WTC11 (cell line): ENCODE results near the gene GJA10. TPM values are rescaled to one million over a fixed set of nuclear protein-coding genes. Genes with fewer than 3 reads are reported as not detected.
"Not testable (repeated sequence)": the region's sequence is repeated elsewhere in the genome, so short reads cannot be mapped to it uniquely, and the experiment has no call there.

Experiments used
- ATAC-seq: fragments of 200-7000 bp; cut with Tn5 transposase; 2 replicates; pipeline ENCODE4 v1.10.0; 2021; ENCODE audit warnings: mild to moderate bottlenecking, moderate library complexity
- CTCF ChIA-PET: fragments of 300-600 bp; sonication (Branson Sonifier 250); formaldehyde crosslinking; loops from one replicate; lab custom pipeline; 2021; ENCODE audit warnings: antibody characterized with exemption; lab: Charles Lee
- POLR2A ChIA-PET: fragments of 350-600 bp; sonication (Branson Sonifier 250); formaldehyde crosslinking; loops from one replicate; lab custom pipeline; 2021; ENCODE audit warnings: antibody characterized with exemption; lab: Charles Lee
- DNase-seq: peaks from one replicate; pipeline ENCODE4 v3.0.0; 2021; ENCODE audit warnings: low spot score
- H3K27ac Mint-ChIP-seq: 2 replicates; pipeline ENCODE4 v1.8.0; 2021; ENCODE audit warnings: mixed read lengths
- H3K27me3 Mint-ChIP-seq: 2 replicates; pipeline ENCODE4 v1.8.0; 2021; ENCODE audit warnings: low read depth, mild to moderate bottlenecking, moderate library complexity, mixed read lengths
- H3K36me3 Mint-ChIP-seq: 2 replicates; pipeline ENCODE4 v1.8.0; 2021; ENCODE audit warnings: mixed read lengths
- H3K4me1 Mint-ChIP-seq: 2 replicates; pipeline ENCODE4 v1.8.0; 2022; ENCODE audit warnings: mixed read lengths
- H3K4me3 Mint-ChIP-seq: 2 replicates; pipeline ENCODE4 v1.8.0; 2021; ENCODE audit warnings: mild to moderate bottlenecking, moderate library complexity, mixed read lengths
- H3K9me3 Mint-ChIP-seq: 2 replicates; pipeline ENCODE4 v1.8.0; 2021; ENCODE audit warnings: mixed read lengths
- CREB1 ChIP-seq: sonication (generic); formaldehyde crosslinking; IDR thresholded peaks from 2 replicates; pipeline ENCODE4 v1.8.0; 2023; ENCODE audit warnings: mild to moderate bottlenecking, missing genetic modification reagents
- ETV6 ChIP-seq: sonication (generic); formaldehyde crosslinking; IDR thresholded peaks from 2 replicates; pipeline ENCODE4 v1.8.1; 2022; ENCODE audit warnings: mild to moderate bottlenecking, missing genetic modification reagents
- HMGA2 ChIP-seq: fragments of 250-450 bp; sonication (Bioruptor Pico); IDR thresholded peaks from 2 replicates; pipeline ENCODE4 v1.4.0; 2021; ENCODE audit warnings: mild to moderate bottlenecking, moderate library complexity
- IRF2 ChIP-seq: sonication (generic); formaldehyde crosslinking; IDR thresholded peaks from 2 replicates; pipeline ENCODE4 v1.8.0; 2022; ENCODE audit warnings: low read depth, missing genetic modification reagents, borderline replicate concordance
- KAT7 ChIP-seq: sonication (generic); formaldehyde crosslinking; IDR thresholded peaks from 2 replicates; pipeline ENCODE4 v1.8.1; 2023; ENCODE audit warnings: missing genetic modification reagents, mild to moderate bottlenecking, borderline replicate concordance
- MXD4 ChIP-seq: fragments of 250-450 bp; sonication (Bioruptor Pico); IDR thresholded peaks from 2 replicates; pipeline ENCODE4 v1.8.0; 2021; ENCODE audit warnings: mild to moderate bottlenecking, moderate library complexity, borderline replicate concordance
- MYBL2 ChIP-seq: sonication (generic); formaldehyde crosslinking; IDR thresholded peaks from 2 replicates; pipeline ENCODE4 v1.8.1; 2023; ENCODE audit warnings: mild to moderate bottlenecking, moderate library complexity, missing genetic modification reagents
- NR3C1 ChIP-seq: sonication (generic); formaldehyde crosslinking; conservative IDR thresholded peaks from 2 replicates; pipeline ENCODE4 v1.8.1; 2023; ENCODE audit warnings: low read depth, mild to moderate bottlenecking, missing genetic modification reagents
- SMAD4 ChIP-seq: sonication (generic); formaldehyde crosslinking; IDR thresholded peaks from 2 replicates; pipeline ENCODE4 v1.8.0; 2022; ENCODE audit warnings: mild to moderate bottlenecking, missing genetic modification reagents
- TCF7 ChIP-seq: sonication (generic); formaldehyde crosslinking; IDR thresholded peaks from 2 replicates; pipeline ENCODE4 v1.8.0; 2022; ENCODE audit warnings: mild to moderate bottlenecking, low read depth, missing genetic modification reagents, moderate library complexity
- ZNF263 ChIP-seq: sonication (generic); formaldehyde crosslinking; IDR thresholded peaks from 2 replicates; pipeline ENCODE4 v1.8.1; 2022; ENCODE audit warnings: low read depth, mild to moderate bottlenecking, moderate library complexity, missing genetic modification reagents
- ZNF317 ChIP-seq: sonication (generic); formaldehyde crosslinking; IDR thresholded peaks from 2 replicates; pipeline ENCODE4 v1.8.1; 2023; ENCODE audit warnings: low read depth, mild to moderate bottlenecking, moderate library complexity, missing genetic modification reagents, borderline replicate concordance
- ZNF423 ChIP-seq: fragments of 250-450 bp; sonication (Bioruptor Pico); IDR thresholded peaks from 2 replicates; pipeline ENCODE4 v2.1.2; 2022; ENCODE audit warnings: mild to moderate bottlenecking, moderate library complexity
- total RNA-seq: library from RNA; stranded (reverse); gene quantifications from 3 replicates; pipeline ENCODE4 v1.2.3, GENCODE V29; 2021
- TF ChIP-seq, protein P1 (sequence below): fragments of 250-450 bp; sonication (Bioruptor Pico); conservative IDR thresholded peaks from 2 replicates; pipeline ENCODE4 v1.9.0; 2021; ENCODE audit warnings: mild to moderate bottlenecking
- TF ChIP-seq, protein P2 (sequence below): sonication (generic); formaldehyde crosslinking; IDR thresholded peaks from 2 replicates; pipeline ENCODE4 v1.8.1; 2023; ENCODE audit warnings: mild to moderate bottlenecking, missing genetic modification reagents, borderline replicate concordance

Gene GJA10
- total RNA-seq, 1 experiment from 2014 or later = not detected

DNA sequence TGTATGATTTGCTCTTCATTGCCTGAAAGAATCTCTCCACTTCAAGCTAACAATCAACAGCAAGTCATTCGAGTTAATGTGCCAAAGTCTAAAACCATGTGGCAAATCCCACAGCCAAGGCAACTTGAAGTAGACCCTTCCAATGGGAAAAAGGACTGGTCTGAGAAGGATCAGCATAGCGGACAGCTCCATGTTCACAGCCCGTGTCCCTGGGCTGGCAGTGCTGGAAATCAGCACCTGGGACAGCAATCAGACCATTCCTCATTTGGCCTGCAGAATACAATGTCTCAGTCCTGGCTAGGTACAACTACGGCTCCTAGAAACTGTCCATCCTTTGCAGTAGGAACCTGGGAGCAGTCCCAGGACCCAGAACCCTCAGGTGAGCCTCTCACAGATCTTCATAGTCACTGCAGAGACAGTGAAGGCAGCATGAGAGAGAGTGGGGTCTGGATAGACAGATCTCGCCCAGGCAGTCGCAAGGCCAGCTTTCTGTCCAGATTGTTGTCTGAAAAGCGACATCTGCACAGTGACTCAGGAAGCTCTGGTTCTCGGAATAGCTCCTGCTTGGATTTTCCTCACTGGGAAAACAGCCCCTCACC lies 1.1 kb downstream of the GJA10 start (continued):
- TF ChIP-seq SMAD4 = peak; percentile 86; the same call in 1 of the 2 replicates
- TF ChIP-seq ZNF263 (CRISPR knock-in tag) = no peak; the same call in 1 of the 2 replicates
- TF ChIP-seq, protein P1, sequence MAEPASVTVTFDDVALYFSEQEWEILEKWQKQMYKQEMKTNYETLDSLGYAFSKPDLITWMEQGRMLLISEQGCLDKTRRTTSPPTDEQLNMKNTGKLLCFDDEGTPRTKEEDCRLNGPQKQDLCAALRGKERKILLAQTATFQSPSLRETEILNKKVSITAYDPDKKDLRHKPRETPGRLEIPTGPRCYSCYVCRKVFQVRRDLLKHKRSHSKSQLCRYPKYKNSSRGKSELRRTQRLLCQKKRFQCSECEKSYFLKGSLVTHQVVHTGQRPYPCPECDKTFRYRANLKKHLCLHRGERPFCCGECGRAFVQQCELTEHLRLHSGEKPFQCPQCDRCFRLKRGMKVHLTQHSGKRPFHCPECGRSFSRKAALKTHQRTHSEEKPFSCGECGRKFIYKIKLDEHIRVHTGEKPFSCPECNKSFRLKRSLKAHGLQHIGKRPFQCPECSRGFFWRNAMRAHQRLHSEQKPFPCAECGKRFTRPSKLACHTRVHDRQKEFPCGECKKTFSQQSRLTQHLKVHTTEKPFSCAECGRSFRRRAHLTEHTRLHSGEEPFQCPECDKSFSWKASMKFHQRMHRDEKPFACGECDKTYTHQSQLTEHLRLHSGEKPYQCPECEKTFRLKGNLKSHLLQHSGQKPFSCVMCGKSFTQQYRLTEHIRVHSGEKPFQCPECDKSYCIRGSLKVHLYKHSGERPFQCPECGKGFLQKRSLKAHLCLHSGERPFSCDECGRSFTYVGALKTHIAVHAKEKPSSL (CRISPR knock-in tag) = no peak
- TF ChIP-seq IRF2 (CRISPR knock-in tag) = peak; percentile 84; the same call in 1 of the 2 replicates
- TF ChIP-seq ETV6 (CRISPR knock-in tag) = peak; percentile 31; the same call in 1 of the 2 replicates
- TF ChIP-seq CREB1 (CRISPR knock-in tag) = peak; percentile 81; the same call in 1 of the 2 replicates
- TF ChIP-seq NR3C1 = 0 out of 2 replicates have a peak, but pooled peaks have one; percentile 39
- TF ChIP-seq ZNF423 (CRISPR knock-in tag) = 0 out of 2 replicates have a peak, but pooled peaks have one; percentile 29
- TF ChIP-seq MYBL2 = peak; percentile 84
- TF ChIP-seq TCF7 (CRISPR knock-in tag) = peak; percentile 92
- TF ChIP-seq KAT7 (CRISPR knock-in tag) = peak; percentile 98; the same call in 1 of the 2 replicates
- TF ChIP-seq, protein P2, sequence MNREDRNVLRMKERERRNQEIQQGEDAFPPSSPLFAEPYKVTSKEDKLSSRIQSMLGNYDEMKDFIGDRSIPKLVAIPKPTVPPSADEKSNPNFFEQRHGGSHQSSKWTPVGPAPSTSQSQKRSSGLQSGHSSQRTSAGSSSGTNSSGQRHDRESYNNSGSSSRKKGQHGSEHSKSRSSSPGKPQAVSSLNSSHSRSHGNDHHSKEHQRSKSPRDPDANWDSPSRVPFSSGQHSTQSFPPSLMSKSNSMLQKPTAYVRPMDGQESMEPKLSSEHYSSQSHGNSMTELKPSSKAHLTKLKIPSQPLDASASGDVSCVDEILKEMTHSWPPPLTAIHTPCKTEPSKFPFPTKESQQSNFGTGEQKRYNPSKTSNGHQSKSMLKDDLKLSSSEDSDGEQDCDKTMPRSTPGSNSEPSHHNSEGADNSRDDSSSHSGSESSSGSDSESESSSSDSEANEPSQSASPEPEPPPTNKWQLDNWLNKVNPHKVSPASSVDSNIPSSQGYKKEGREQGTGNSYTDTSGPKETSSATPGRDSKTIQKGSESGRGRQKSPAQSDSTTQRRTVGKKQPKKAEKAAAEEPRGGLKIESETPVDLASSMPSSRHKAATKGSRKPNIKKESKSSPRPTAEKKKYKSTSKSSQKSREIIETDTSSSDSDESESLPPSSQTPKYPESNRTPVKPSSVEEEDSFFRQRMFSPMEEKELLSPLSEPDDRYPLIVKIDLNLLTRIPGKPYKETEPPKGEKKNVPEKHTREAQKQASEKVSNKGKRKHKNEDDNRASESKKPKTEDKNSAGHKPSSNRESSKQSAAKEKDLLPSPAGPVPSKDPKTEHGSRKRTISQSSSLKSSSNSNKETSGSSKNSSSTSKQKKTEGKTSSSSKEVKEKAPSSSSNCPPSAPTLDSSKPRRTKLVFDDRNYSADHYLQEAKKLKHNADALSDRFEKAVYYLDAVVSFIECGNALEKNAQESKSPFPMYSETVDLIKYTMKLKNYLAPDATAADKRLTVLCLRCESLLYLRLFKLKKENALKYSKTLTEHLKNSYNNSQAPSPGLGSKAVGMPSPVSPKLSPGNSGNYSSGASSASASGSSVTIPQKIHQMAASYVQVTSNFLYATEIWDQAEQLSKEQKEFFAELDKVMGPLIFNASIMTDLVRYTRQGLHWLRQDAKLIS (CRISPR knock-in tag) = 0 out of 2 replicates have a peak, but pooled peaks have one; percentile 48

DNA sequence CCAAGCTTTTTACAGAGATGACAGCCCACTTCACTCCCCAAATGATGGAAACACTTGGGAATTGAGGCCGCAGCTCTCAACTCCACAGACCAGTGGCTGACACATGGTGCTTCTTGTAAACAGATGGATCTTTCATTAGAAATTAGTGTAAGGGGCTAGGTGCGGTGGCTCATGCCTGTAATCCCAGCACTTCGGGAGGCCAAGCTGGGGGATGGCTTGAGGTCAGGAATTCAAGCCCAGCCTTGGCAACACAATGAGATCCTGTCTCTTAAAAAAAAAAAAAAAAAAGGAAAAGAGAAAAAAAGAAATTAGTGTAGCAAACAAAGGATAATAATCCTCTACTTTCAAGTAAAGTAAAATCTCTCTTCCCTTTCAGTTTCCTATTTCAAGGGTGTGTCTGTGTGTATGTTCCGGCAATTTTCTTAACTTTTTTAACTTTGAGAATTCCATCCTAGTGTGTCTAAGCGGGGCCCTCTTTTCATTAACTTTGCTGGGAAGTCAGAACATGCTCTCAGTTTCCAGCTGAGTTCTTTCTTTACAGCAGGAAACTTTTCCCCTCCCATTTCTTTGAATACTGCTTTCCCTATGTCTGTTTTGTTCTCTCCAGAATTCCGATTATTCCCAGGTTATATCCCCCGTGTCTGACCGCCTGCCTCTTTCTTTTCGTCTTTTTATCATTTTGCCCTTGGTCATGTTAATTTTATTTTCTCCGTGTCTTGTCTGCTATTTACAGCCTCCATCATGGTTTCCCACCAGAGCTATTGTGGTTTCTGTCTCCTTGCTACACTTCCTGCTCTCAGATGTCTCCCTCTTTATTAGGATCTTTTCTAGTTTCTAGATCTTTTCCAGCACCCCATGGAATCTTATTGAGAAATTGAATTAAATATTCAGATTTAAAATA lies 16.0 kb downstream of the GJA10 start:
- H3K27me3 Mint-ChIP-seq, H3K36me3 Mint-ChIP-seq, H3K9me3 Mint-ChIP-seq, DNase-seq, H3K4me3 Mint-ChIP-seq: not testable (repeated sequence)
- ChIA-PET CTCF (interaction anchor here (2.5 kb wide), 1 partner anchor 30 kb away, joined by 9 read pairs; no protein-coding TSS in a partner anchor), POLR2A (interaction anchor here (0.7 kb wide), 1 partner anchor 10 kb away, joined by 3 read pairs; no protein-coding TSS in a partner anchor)
- peaks cover 16% of the 10 kb centered on the region for H3K4me1 Mint-ChIP-seq
- peak overlapping the region; percentile 77; the same call in 1 of the 2 replicates for H3K27ac Mint-ChIP-seq
- ATAC-seq = peak; percentile 61
- TF ChIP-seq ZNF317 (CRISPR knock-in tag) (peak; percentile 80), HMGA2 (CRISPR knock-in tag) (0 out of 2 replicates have a peak, but pooled peaks have one; percentile 53)

DNA sequence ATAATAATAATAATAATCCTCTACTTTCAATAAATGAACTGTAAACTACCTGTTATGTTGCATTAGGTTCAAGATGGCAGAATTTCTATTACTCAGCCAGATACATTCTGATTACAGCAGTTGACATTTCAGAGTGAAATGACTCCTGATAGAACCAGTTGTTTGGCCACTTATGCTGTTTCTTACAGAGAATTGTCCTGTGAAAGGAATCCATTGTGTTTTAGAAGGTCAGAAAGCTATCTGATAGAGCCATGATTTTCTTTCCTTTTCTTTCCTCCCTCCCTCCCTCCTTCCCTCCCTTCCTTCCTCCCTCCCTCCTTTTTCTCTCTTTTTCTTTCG lies 16.6 kb downstream of the GJA10 start:
- ATAC-seq (no peak), DNase-seq (no peak)
- Mint-ChIP-seq H3K9me3 (peaks cover 11% of the 10 kb centered on the region), H3K4me1 (peaks cover 16% of the 10 kb centered on the region), H3K4me3 (no peak overlapping the region), H3K36me3 (no peaks in the 10 kb centered on the region), H3K27me3 (no peaks in the 10 kb centered on the region; the same call in 1 of the 2 replicates), H3K27ac (peak overlapping the region; percentile 59; the same call in 1 of the 2 replicates)
- CTCF ChIA-PET = interaction anchor here (2.5 kb wide), 1 partner anchor 30 kb away, joined by 9 read pairs; no protein-coding TSS in a partner anchor
- no peak for TF ChIP-seq MXD4
- POLR2A ChIA-PET = interaction anchor here (0.6 to 0.7 kb wide), 2 partner anchors 9 to 161 kb away, joined by 3 read pairs; no protein-coding TSS in a partner anchor
